Measurements from ENCODE around the gene TCERG1L.

The TCERG1L gene

GRCh38 chr10:131084791-131085090, 226.8 kb downstream of the TCERG1L start:
- no peak overlapping the region for H3K27ac ChIP-seq (ENCODE audit: low read length, poor library complexity, severe bottlenecking)
- no peak overlapping the region for H4K91ac ChIP-seq (ENCODE audit: low read length)
- no peak overlapping the region for H3K14ac ChIP-seq (ENCODE audit: low read length in 2 of 2)
- no peak overlapping the region for H3K4ac ChIP-seq (ENCODE audit: low read depth in 1 of 2, low read length in 2 of 2)
- no peak overlapping the region for H2BK5ac ChIP-seq (ENCODE audit: low read depth, low read length, poor library complexity, severe bottlenecking)
- no peaks in the 10 kb centered on the region for H3K36me3 ChIP-seq (ENCODE audit: control insufficient read depth in 1 of 2, insufficient read depth in 2 of 2, low read depth in 1 of 2, low read length in 2 of 2)
- no peak for DNase-seq
- no peak overlapping the region for H3K9ac ChIP-seq (ENCODE audit: low read length)
- no peaks in the 10 kb centered on the region for H3K4me1 ChIP-seq (ENCODE audit: control insufficient read depth, insufficient read depth, low read depth, low read length)
- no peak overlapping the region for H3K18ac ChIP-seq (ENCODE audit: low read depth in 1 of 2, low read length in 2 of 2)
- no peak overlapping the region for H4K8ac ChIP-seq (ENCODE audit: low read length)
- H2AK5ac ChIP-seq (ENCODE audit: low read length, severe bottlenecking): no peak overlapping the region
- 89% methylated on average over 14 of the region's 14 CpGs for WGBS
- no peak overlapping the region for H3K4me2 ChIP-seq (ENCODE audit: low read length, poor library complexity, severe bottlenecking)
- no peak overlapping the region for H3K4me3 ChIP-seq (ENCODE audit: insufficient read depth in 1 of 2, low read depth in 1 of 2, low read length in 2 of 2)
- no peak overlapping the region for H2AFZ ChIP-seq (ENCODE audit: low read depth, low read length)
- no peaks in the 10 kb centered on the region for H3K79me1 ChIP-seq (replicated peaks; ENCODE audit: low read length, poor library complexity, severe bottlenecking)
- H2BK15ac ChIP-seq (ENCODE audit: low read depth, poor library complexity, severe bottlenecking): no peak overlapping the region
- no peak overlapping the region for H2BK120ac ChIP-seq (ENCODE audit: low read depth, low read length)
- no peaks in the 10 kb centered on the region for H3K27me3 ChIP-seq (ENCODE audit: control insufficient read depth in 1 of 2, insufficient read depth in 1 of 2, low read length in 2 of 2)
- no peak overlapping the region for H2BK12ac ChIP-seq (ENCODE audit: low read length in 2 of 2)
- no peaks in the 10 kb centered on the region for H3K9me3 ChIP-seq (ENCODE audit: control insufficient read depth, low read length)
- H3K23ac ChIP-seq (ENCODE audit: low read length in 2 of 2): no peak overlapping the region

GRCh38 chr10:131083915-131084790, 227.4 kb downstream of the TCERG1L start:
- no peak overlapping the region for H2BK15ac ChIP-seq (ENCODE audit: low read depth, poor library complexity, severe bottlenecking)
- H2AFZ ChIP-seq (ENCODE audit: low read depth, low read length): no peak overlapping the region
- H3K9ac ChIP-seq (ENCODE audit: low read length): no peak overlapping the region
- H3K79me1 ChIP-seq (replicated peaks; ENCODE audit: low read length, poor library complexity, severe bottlenecking): no peaks in the 10 kb centered on the region
- H3K23ac ChIP-seq (ENCODE audit: low read length in 2 of 2): no peak overlapping the region
- H3K18ac ChIP-seq (ENCODE audit: low read depth in 1 of 2, low read length in 2 of 2): no peak overlapping the region
- H2BK5ac ChIP-seq (ENCODE audit: low read depth, low read length, poor library complexity, severe bottlenecking): no peak overlapping the region
- H3K14ac ChIP-seq (ENCODE audit: low read length in 2 of 2): no peak overlapping the region
- H3K4me2 ChIP-seq (ENCODE audit: low read length, poor library complexity, severe bottlenecking): no peak overlapping the region
- no peak overlapping the region for H2BK120ac ChIP-seq (ENCODE audit: low read depth, low read length)
- H3K36me3 ChIP-seq (ENCODE audit: control insufficient read depth in 1 of 2, insufficient read depth in 2 of 2, low read depth in 1 of 2, low read length in 2 of 2): no peaks in the 10 kb centered on the region
- H4K8ac ChIP-seq (ENCODE audit: low read length): no peak overlapping the region
- no peaks in the 10 kb centered on the region for H3K27me3 ChIP-seq (ENCODE audit: control insufficient read depth in 1 of 2, insufficient read depth in 1 of 2, low read length in 2 of 2)
- H4K91ac ChIP-seq (ENCODE audit: low read length): no peak overlapping the region
- H2AK5ac ChIP-seq (ENCODE audit: low read length, severe bottlenecking): no peak overlapping the region
- 69% methylated on average over 32 of the region's 32 CpGs for WGBS
- H3K27ac ChIP-seq (ENCODE audit: low read length, poor library complexity, severe bottlenecking): no peak overlapping the region
- no peaks in the 10 kb centered on the region for H3K9me3 ChIP-seq (ENCODE audit: control insufficient read depth, low read length)
- H2BK12ac ChIP-seq (ENCODE audit: low read length in 2 of 2): no peak overlapping the region
- DNase-seq: no peak
- no peaks in the 10 kb centered on the region for H3K4me1 ChIP-seq (ENCODE audit: control insufficient read depth, insufficient read depth, low read depth, low read length)
- no peak overlapping the region for H3K4me3 ChIP-seq (ENCODE audit: insufficient read depth in 1 of 2, low read depth in 1 of 2, low read length in 2 of 2)
- no peak overlapping the region for H3K4ac ChIP-seq (ENCODE audit: low read depth in 1 of 2, low read length in 2 of 2)

- no peaks in the 10 kb centered on the region for H3K9me3 ChIP-seq (ENCODE audit: control insufficient read depth, low read length)
- H2BK12ac ChIP-seq (ENCODE audit: low read length in 2 of 2): no peak overlapping the region
- H2BK5ac ChIP-seq (ENCODE audit: low read depth, low read length, poor library complexity, severe bottlenecking): no peak overlapping the region
- H3K27ac ChIP-seq (ENCODE audit: low read length, poor library complexity, severe bottlenecking): no peak overlapping the region
- H2AK5ac ChIP-seq (ENCODE audit: low read length, severe bottlenecking): no peak overlapping the region
- H2BK15ac ChIP-seq (ENCODE audit: low read depth, poor library complexity, severe bottlenecking): no peak overlapping the region
- H3K36me3 ChIP-seq (ENCODE audit: control insufficient read depth in 1 of 2, insufficient read depth in 2 of 2, low read depth in 1 of 2, low read length in 2 of 2): no peaks in the 10 kb centered on the region
- H3K4me2 ChIP-seq (ENCODE audit: low read length, poor library complexity, severe bottlenecking): no peak overlapping the region
- 72% methylated on average over 16 of the region's 16 CpGs for WGBS
- no peak for DNase-seq
- H3K4me3 ChIP-seq (ENCODE audit: insufficient read depth in 1 of 2, low read depth in 1 of 2, low read length in 2 of 2): no peak overlapping the region
- H3K18ac ChIP-seq (ENCODE audit: low read depth in 1 of 2, low read length in 2 of 2): no peak overlapping the region
- no peak overlapping the region for H3K4ac ChIP-seq (ENCODE audit: low read depth in 1 of 2, low read length in 2 of 2)
- no peaks in the 10 kb centered on the region for H3K4me1 ChIP-seq (ENCODE audit: control insufficient read depth, insufficient read depth, low read depth, low read length)
- H3K9ac ChIP-seq (ENCODE audit: low read length): no peak overlapping the region
- no peak overlapping the region for H4K91ac ChIP-seq (ENCODE audit: low read length)
- H2AFZ ChIP-seq (ENCODE audit: low read depth, low read length): no peak overlapping the region
- H3K23ac ChIP-seq (ENCODE audit: low read length in 2 of 2): no peak overlapping the region
- H3K27me3 ChIP-seq (ENCODE audit: control insufficient read depth in 1 of 2, insufficient read depth in 1 of 2, low read length in 2 of 2): no peaks in the 10 kb centered on the region
- H3K79me1 ChIP-seq (replicated peaks; ENCODE audit: low read length, poor library complexity, severe bottlenecking): no peaks in the 10 kb centered on the region
- H4K8ac ChIP-seq (ENCODE audit: low read length): no peak overlapping the region
- no peak overlapping the region for H2BK120ac ChIP-seq (ENCODE audit: low read depth, low read length)
- no peak overlapping the region for H3K14ac ChIP-seq (ENCODE audit: low read length in 2 of 2)
Measured at GRCh38 chr10:131082991-131083481, 228.5 kb downstream of the TCERG1L start.

GRCh38 chr10:131082201-131082850, 229.2 kb downstream of the TCERG1L start:
- Histone ChIP-seq H3K9ac (ENCODE audit: low read length) (no peak overlapping the region), H3K4me2 (ENCODE audit: low read length, poor library complexity, severe bottlenecking) (no peak overlapping the region), H2BK120ac (ENCODE audit: low read depth, low read length) (no peak overlapping the region), H3K36me3 (ENCODE audit: control insufficient read depth in 1 of 2, insufficient read depth in 2 of 2, low read depth in 1 of 2, low read length in 2 of 2) (no peaks in the 10 kb centered on the region), H3K4ac (ENCODE audit: low read depth in 1 of 2, low read length in 2 of 2) (no peak overlapping the region), H2BK15ac (ENCODE audit: low read depth, poor library complexity, severe bottlenecking) (no peak overlapping the region), H3K4me1 (ENCODE audit: control insufficient read depth, insufficient read depth, low read depth, low read length) (no peaks in the 10 kb centered on the region), H3K23ac (ENCODE audit: low read length in 2 of 2) (no peak overlapping the region), H3K27ac (ENCODE audit: low read length, poor library complexity, severe bottlenecking) (no peak overlapping the region), H4K8ac (ENCODE audit: low read length) (no peak overlapping the region), H3K79me1 (replicated peaks; ENCODE audit: low read length, poor library complexity, severe bottlenecking) (no peaks in the 10 kb centered on the region), H2BK12ac (ENCODE audit: low read length in 2 of 2) (no peak overlapping the region), H3K4me3 (ENCODE audit: insufficient read depth in 1 of 2, low read depth in 1 of 2, low read length in 2 of 2) (no peak overlapping the region), H3K14ac (ENCODE audit: low read length in 2 of 2) (no peak overlapping the region), H2AFZ (ENCODE audit: low read depth, low read length) (no peak overlapping the region), H3K27me3 (ENCODE audit: control insufficient read depth in 1 of 2, insufficient read depth in 1 of 2, low read length in 2 of 2) (no peaks in the 10 kb centered on the region), H2BK5ac (ENCODE audit: low read depth, low read length, poor library complexity, severe bottlenecking) (no peak overlapping the region), H3K18ac (ENCODE audit: low read depth in 1 of 2, low read length in 2 of 2) (no peak overlapping the region), H3K9me3 (ENCODE audit: control insufficient read depth, low read length) (no peaks in the 10 kb centered on the region), H2AK5ac (ENCODE audit: low read length, severe bottlenecking) (no peak overlapping the region), H4K91ac (ENCODE audit: low read length) (no peak overlapping the region)
- WGBS: 91% methylated on average over 13 of the region's 13 CpGs
- no peak for DNase-seq

All from mesenchymal stem cell (in vitro differentiated cells and primary cell).